ENCODE results near the gene ULK4.

ULK4 gene

GRCh38 chr3:41490360-41490759 is 471.5 kb downstream of the ULK4 start:
- no peaks in the 10 kb centered on the region for H3K4me1 ChIP-seq (ENCODE audit: low read length)
- H3K4me3 ChIP-seq (ENCODE audit: low read length): no peak overlapping the region
- H3K36me3 ChIP-seq (replicated peaks; ENCODE audit: low read depth, low read length): no peaks in the 10 kb centered on the region
- H3K79me2 ChIP-seq (ENCODE audit: low read length): no peaks in the 10 kb centered on the region
- peaks cover 6% of the 10 kb centered on the region for H3K27me3 ChIP-seq (ENCODE audit: low read depth, low read length)
- H3K27ac ChIP-seq (ENCODE audit: low read length): no peak overlapping the region
- H3K4me2 ChIP-seq (ENCODE audit: low read length): no peak overlapping the region
- no peak overlapping the region for H2AFZ ChIP-seq (ENCODE audit: low read depth, low read length)
- H4K20me1 ChIP-seq (ENCODE audit: insufficient read depth, low read length): no peaks in the 10 kb centered on the region
- TF ChIP-seq CTCF (IDR thresholded peaks at IDR 0.05; ENCODE audit: low read depth, low read length) (no peak), EZH2phosphoT487 (IDR thresholded peaks at IDR 0.05; ENCODE audit: low read depth) (no peak)
- H3K9ac ChIP-seq (ENCODE audit: low read length): no peak overlapping the region
- no peaks in the 10 kb centered on the region for H3K9me3 ChIP-seq (ENCODE audit: insufficient read depth, low read length)

- H2AFZ ChIP-seq (ENCODE audit: low read depth, low read length): no peak overlapping the region
- no peak overlapping the region for H3K4me3 ChIP-seq (ENCODE audit: low read length)
- no peak overlapping the region for H3K9ac ChIP-seq (ENCODE audit: low read length)
- no peak overlapping the region for H3K4me2 ChIP-seq (ENCODE audit: low read length)
- H4K20me1 ChIP-seq (ENCODE audit: insufficient read depth, low read length): no peaks in the 10 kb centered on the region
- H3K36me3 ChIP-seq (replicated peaks; ENCODE audit: low read depth, low read length): no peaks in the 10 kb centered on the region
- H3K27me3 ChIP-seq (ENCODE audit: low read depth, low read length): peaks cover 6% of the 10 kb centered on the region
- no peak overlapping the region for H3K27ac ChIP-seq (ENCODE audit: low read length)
- TF ChIP-seq CTCF (IDR thresholded peaks at IDR 0.05; ENCODE audit: low read depth, low read length) (no peak), EZH2phosphoT487 (IDR thresholded peaks at IDR 0.05; ENCODE audit: low read depth) (no peak)
- H3K9me3 ChIP-seq (ENCODE audit: insufficient read depth, low read length): no peaks in the 10 kb centered on the region
- peaks cover 3% of the 10 kb centered on the region for H3K4me1 ChIP-seq (ENCODE audit: low read length)
- no peaks in the 10 kb centered on the region for H3K79me2 ChIP-seq (ENCODE audit: low read length)
Measured at GRCh38 chr3:41489231-41489630, 472.7 kb downstream of the ULK4 start.

GRCh38 chr3:41488501-41488900 is 473.4 kb downstream of the ULK4 start:
- no peak overlapping the region for H3K27ac ChIP-seq (ENCODE audit: low read length)
- H3K4me1 ChIP-seq (ENCODE audit: low read length): peaks cover 10% of the 10 kb centered on the region
- no peak overlapping the region for H3K9ac ChIP-seq (ENCODE audit: low read length)
- no peaks in the 10 kb centered on the region for H4K20me1 ChIP-seq (ENCODE audit: insufficient read depth, low read length)
- H3K4me2 ChIP-seq (ENCODE audit: low read length): no peak overlapping the region
- no peak overlapping the region for H3K4me3 ChIP-seq (ENCODE audit: low read length)
- TF ChIP-seq CTCF (IDR thresholded peaks at IDR 0.05; ENCODE audit: low read depth, low read length) (no peak), EZH2phosphoT487 (IDR thresholded peaks at IDR 0.05; ENCODE audit: low read depth) (no peak)
- H3K27me3 ChIP-seq (ENCODE audit: low read depth, low read length): peaks cover 6% of the 10 kb centered on the region
- no peaks in the 10 kb centered on the region for H3K79me2 ChIP-seq (ENCODE audit: low read length)
- no peaks in the 10 kb centered on the region for H3K9me3 ChIP-seq (ENCODE audit: insufficient read depth, low read length)
- H2AFZ ChIP-seq (ENCODE audit: low read depth, low read length): no peak overlapping the region
- H3K36me3 ChIP-seq (replicated peaks; ENCODE audit: low read depth, low read length): no peaks in the 10 kb centered on the region

- Histone ChIP-seq H4K20me1 (ENCODE audit: insufficient read depth, low read length) (no peaks in the 10 kb centered on the region), H3K36me3 (replicated peaks; ENCODE audit: low read depth, low read length) (no peaks in the 10 kb centered on the region), H3K79me2 (ENCODE audit: low read length) (no peaks in the 10 kb centered on the region), H3K4me3 (ENCODE audit: low read length) (no peak overlapping the region), H3K4me1 (ENCODE audit: low read length) (peaks cover 27% of the 10 kb centered on the region), H3K9me3 (ENCODE audit: insufficient read depth, low read length) (no peaks in the 10 kb centered on the region), H3K9ac (ENCODE audit: low read length) (no peak overlapping the region), H3K27me3 (ENCODE audit: low read depth, low read length) (peaks cover 6% of the 10 kb centered on the region), H2AFZ (ENCODE audit: low read depth, low read length) (no peak overlapping the region), H3K27ac (ENCODE audit: low read length) (no peak overlapping the region), H3K4me2 (ENCODE audit: low read length) (no peak overlapping the region)
- TF ChIP-seq EZH2phosphoT487 (IDR thresholded peaks at IDR 0.05; ENCODE audit: low read depth): no peak
- no peak for TF ChIP-seq CTCF (IDR thresholded peaks at IDR 0.05; ENCODE audit: low read depth, low read length)
Measured at GRCh38 chr3:41485484-41485883, 476.4 kb downstream of the ULK4 start.

Data from OCI-LY3 (cell line).